CD14-positive monocyte (primary cell): ENCODE results near the gene ERCC2. TPM values are rescaled to one million over a fixed set of nuclear protein-coding genes. Genes with fewer than 3 reads are reported as not detected.

Experiments
- DNase-seq, 3 donors: peaks; one replicate each; pipeline ENCODE4 v3.0.0-alpha.2; 2011 to 2022
- H2AFZ ChIP-seq: 2 replicates; pipeline ENCODE4 v1.6.0; 2012; ENCODE audit warnings: mild to moderate bottlenecking, low read depth, low read length, inconsistent platforms; ENCODE audit not compliant: insufficient read depth, poor library complexity, severe bottlenecking
- H3K27ac ChIP-seq, 2 donors: 1 replicate in 1 of 2; 2 replicates in 1 of 2; pipeline ENCODE4 v1.5.1; 2012 to 2013; ENCODE audit warnings: low read length in 2 of 2, control low read depth in 1 of 2, inconsistent platforms in 1 of 2, low read depth in 1 of 2, mild to moderate bottlenecking in 1 of 2
- H3K27me3 ChIP-seq, 2 donors: one replicate each; pipeline versions ENCODE4 v1.6.0 to v1.6.1; 2011 to 2013; ENCODE audit warnings: low read length in 2 of 2; ENCODE audit not compliant: control insufficient read depth in 2 of 2, insufficient read depth in 2 of 2
- H3K36me3 ChIP-seq, 2 donors: replicated peaks in 1 of 2; 1 replicate in 1 of 2; 2 replicates in 1 of 2; pipeline versions ENCODE4 v1.5.1 to v1.6.1; 2012 to 2013; ENCODE audit warnings: low read length in 2 of 2, control low read depth in 1 of 2, inconsistent platforms in 1 of 2, mild to moderate bottlenecking in 1 of 2; ENCODE audit not compliant: insufficient read depth in 2 of 2, control insufficient read depth in 1 of 2
- H3K4me1 ChIP-seq, 2 donors: 1 replicate in 1 of 2; 2 replicates in 1 of 2; pipeline versions ENCODE4 v1.5.1 to v1.6.1; 2012 to 2013; ENCODE audit warnings: low read length in 2 of 2, control low read depth in 1 of 2, inconsistent platforms in 1 of 2, mild to moderate bottlenecking in 1 of 2, moderate library complexity in 1 of 2; ENCODE audit not compliant: insufficient read depth in 2 of 2, control insufficient read depth in 1 of 2
- H3K4me2 ChIP-seq: replicated peaks from 2 replicates; pipeline ENCODE3; 2012; ENCODE audit warnings: low read length, moderate library complexity, mild to moderate bottlenecking; ENCODE audit not compliant: poor library complexity, severe bottlenecking; ENCODE audit errors: extremely low read depth
- H3K4me3 ChIP-seq, 3 experiments: fragments of 200-600 bp in 1 of 3; sonication (generic) in 1 of 3; replicated peaks in 1 of 3; 1 replicate in 2 of 3; 2 replicates in 1 of 3; pipeline ENCODE4 v1.5.1; 2011 to 2013; ENCODE audit warnings: low read length in 3 of 3, mild to moderate bottlenecking in 3 of 3, control low read depth in 2 of 3, low read depth in 2 of 3, inconsistent platforms in 1 of 3, moderate library complexity in 1 of 3
- H3K79me2 ChIP-seq: 2 replicates; pipeline ENCODE4 v1.6.0; 2012; ENCODE audit warnings: mild to moderate bottlenecking, control low read depth, inconsistent platforms, low read length, moderate library complexity; ENCODE audit not compliant: insufficient read depth
- H3K9ac ChIP-seq: 2 replicates; pipeline ENCODE4 v1.6.0; 2017; ENCODE audit warnings: low read length, mild to moderate bottlenecking; ENCODE audit not compliant: insufficient read depth, poor library complexity, severe bottlenecking
- H3K9me3 ChIP-seq, 2 donors: replicated peaks in 1 of 2; 1 replicate in 1 of 2; 2 replicates in 1 of 2; pipeline versions ENCODE4 v1.5.1 to v1.6.1; 2012 to 2013; ENCODE audit warnings: low read length in 2 of 2, control low read depth in 1 of 2; ENCODE audit not compliant: control insufficient read depth in 1 of 2, insufficient read depth in 1 of 2
- H4K20me1 ChIP-seq: 2 replicates; pipeline ENCODE4 v1.6.0; 2012; ENCODE audit warnings: mild to moderate bottlenecking, low read length, control low read depth, moderate library complexity; ENCODE audit not compliant: insufficient read depth
- H3K27ac Mint-ChIP-seq, 7 donors: one replicate each; pipeline ENCODE4 v1.8.0; 2020; ENCODE audit warnings: mild to moderate bottlenecking in 7 of 7, mixed read lengths in 7 of 7, moderate library complexity in 6 of 7, inconsistent platforms in 2 of 7
- H3K27me3 Mint-ChIP-seq, 3 donors: one replicate each; pipeline ENCODE4 v1.8.0; 2021 to 2022; ENCODE audit warnings: low read depth in 3 of 3, mild to moderate bottlenecking in 3 of 3, mixed read lengths in 3 of 3, moderate library complexity in 3 of 3, inconsistent platforms in 1 of 3
- H3K36me3 Mint-ChIP-seq, 2 donors: one replicate each; pipeline ENCODE4 v1.8.0; 2020; ENCODE audit warnings: mixed read lengths in 2 of 2, inconsistent platforms in 1 of 2, mild to moderate bottlenecking in 1 of 2
- H3K4me1 Mint-ChIP-seq: one replicate; pipeline ENCODE4 v1.8.0; 2020; ENCODE audit warnings: mild to moderate bottlenecking, mixed read lengths
- H3K4me3 Mint-ChIP-seq, 2 donors: one replicate each; pipeline ENCODE4 v1.8.0; 2020; ENCODE audit warnings: mild to moderate bottlenecking in 2 of 2, mixed read lengths in 2 of 2, moderate library complexity in 1 of 2
- H3K9me3 Mint-ChIP-seq, 7 donors: one replicate each; pipeline ENCODE4 v1.8.0; 2020 to 2022; ENCODE audit warnings: mixed read lengths in 7 of 7, mild to moderate bottlenecking in 6 of 7, moderate library complexity in 6 of 7, inconsistent platforms in 2 of 7
- CTCF ChIP-seq: fragments of 200-600 bp; IDR thresholded peaks from one replicate; pipeline ENCODE4 v1.8.0; 2022; ENCODE audit warnings: antibody characterized with exemption, mild to moderate bottlenecking
- WGBS: methylation state at CpG from one replicate; pipeline ENCODE4 v1.1.5; 2013; ENCODE audit warnings: missing lambda C conversion rate; ENCODE audit not compliant: insufficient coverage; 5-methylcytosine and 5-hydroxymethylcytosine counted together
- intact Hi-C, 2 donors: fragments of 100-400 bp; cut with micrococcal nuclease; formaldehyde crosslinking; loops; one replicate each; pipeline versions ENCODE4 v1.15.0 to v1.15.1; 2023
- polyA plus RNA-seq, 3 donors: library from polyadenylated mRNA; depleted of rRNA in 1 of 3; unstranded in 2 of 3; stranded (reverse) in 1 of 3; fragments of 300-500 nt in 2 of 3; fragments of >200 nt in 1 of 3; fragmentation: Illumina TruSeq in 2 of 3; gene quantifications; 1 replicate in 2 of 3; 2 replicates in 1 of 3; pipeline ENCODE4 v1.2.3, GENCODE V29; 2012 to 2021

ERCC2 gene
- polyA plus RNA-seq, 3 donors = 4.0 to 20.0 (median 4.4) TPM

DNA sequence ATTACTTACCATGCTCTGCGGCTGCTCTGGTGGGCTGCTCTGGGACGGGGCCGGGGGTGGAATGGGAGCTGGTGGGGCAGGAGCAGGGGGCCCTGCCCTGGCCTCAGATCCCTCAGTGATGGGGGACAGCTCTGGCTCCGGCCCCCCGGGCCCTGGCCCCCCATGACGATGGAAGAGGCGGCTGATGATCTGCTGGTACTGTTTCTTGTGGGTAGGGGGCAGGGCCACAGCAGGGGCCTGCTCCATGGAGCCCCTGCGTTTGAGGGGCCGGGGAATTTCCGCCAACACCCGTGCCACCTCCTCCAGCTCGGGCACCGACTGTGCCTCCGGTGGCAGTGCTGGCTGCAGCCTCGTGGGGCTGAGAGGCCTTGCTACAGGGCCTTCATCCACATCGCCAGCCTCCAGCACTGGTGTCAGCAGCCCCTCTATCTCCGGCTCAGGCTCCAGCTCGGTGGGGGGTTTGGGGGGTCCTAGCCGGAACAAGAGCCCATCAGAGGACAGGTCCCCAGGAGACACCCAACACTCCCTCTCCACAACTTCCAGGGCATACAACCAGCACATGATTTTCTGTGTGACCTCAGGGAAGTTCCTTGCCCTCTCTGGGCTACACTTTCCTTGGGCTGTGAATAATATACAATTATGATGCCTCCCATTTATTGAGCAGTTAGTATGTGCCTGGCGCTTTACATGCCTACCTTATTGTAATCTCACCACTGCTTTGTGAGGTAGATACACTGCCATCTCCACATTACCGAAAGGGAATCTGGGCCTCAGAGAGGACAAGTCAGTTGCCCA lies 21.7 kb upstream of the ERCC2 start:
- Histone ChIP-seq H3K4me1 (peaks cover 5% of the 10 kb centered on the region in 2 donors), H2AFZ (no peak overlapping the region), H3K36me3 (no peaks in the 10 kb centered on the region), H3K79me2 (no peaks in the 10 kb centered on the region), H4K20me1 (no peaks in the 10 kb centered on the region), H3K27ac (no peak overlapping the region), H3K9me3 (no peaks in the 10 kb centered on the region), H3K9ac (no peak overlapping the region), H3K27me3 (peaks cover 18 to 28% of the 10 kb centered on the region in 2 donors), H3K4me2 (no peak overlapping the region), H3K4me3 (no peak overlapping the region)
- peaks cover 0 to 4% (median 0%) of the 10 kb centered on the region in 7 donors for H3K9me3 Mint-ChIP-seq
- intact Hi-C loops = no loop called here
- peak overlapping the region in 1 of 7 donors; percentile 25 for H3K27ac Mint-ChIP-seq
- no peaks in the 10 kb centered on the region for H3K36me3 Mint-ChIP-seq
- WGBS = 96% methylated on average over 14 of the region's 21 CpGs
- no peak for DNase-seq
- H3K4me1 Mint-ChIP-seq = peaks cover 10% of the 10 kb centered on the region
- H3K27me3 Mint-ChIP-seq = peaks cover 39 to 46% (median 43%) of the 10 kb centered on the region in 3 donors
- H3K4me3 Mint-ChIP-seq = no peak overlapping the region
- TF ChIP-seq CTCF = no peak

DNA sequence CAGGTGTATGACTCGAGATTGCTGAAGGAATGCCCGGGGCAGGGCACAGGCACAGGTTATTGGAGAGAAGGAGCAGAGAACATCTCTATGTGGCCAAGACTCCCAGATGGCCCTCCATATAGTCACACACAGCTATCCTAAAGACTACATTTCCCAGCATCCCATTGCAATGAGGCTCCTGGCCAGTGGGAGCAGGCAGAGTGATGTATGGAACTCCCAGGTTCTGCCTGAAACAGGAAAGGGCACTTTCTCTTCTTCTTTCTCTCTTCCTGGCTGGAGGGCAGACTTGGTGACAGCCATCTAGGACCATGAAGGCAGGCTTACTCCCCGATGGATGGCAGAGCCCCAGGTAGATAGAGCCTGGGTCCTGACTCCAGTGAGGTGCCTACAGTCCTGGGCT lies 21.0 kb upstream of the ERCC2 start:
- H3K4me1 Mint-ChIP-seq = peaks cover 10% of the 10 kb centered on the region
- Histone ChIP-seq H3K9ac (no peak overlapping the region), H2AFZ (peak overlapping the region; percentile 47), H3K36me3 (no peaks in the 10 kb centered on the region), H3K27me3 (peaks cover 18 to 30% of the 10 kb centered on the region in 2 donors), H3K4me2 (no peak overlapping the region), H3K4me3 (no peak overlapping the region), H3K9me3 (no peaks in the 10 kb centered on the region), H4K20me1 (no peaks in the 10 kb centered on the region), H3K4me1 (peaks cover 5% of the 10 kb centered on the region in 2 donors), H3K27ac (no peak overlapping the region), H3K79me2 (no peaks in the 10 kb centered on the region)
- WGBS = 83% methylated on average over 3 of the region's 3 CpGs
- no peak for TF ChIP-seq CTCF
- no peak for DNase-seq
- no peaks in the 10 kb centered on the region for H3K36me3 Mint-ChIP-seq
- peaks cover 42 to 47% (median 43%) of the 10 kb centered on the region in 3 donors for H3K27me3 Mint-ChIP-seq
- H3K9me3 Mint-ChIP-seq = peaks cover 0 to 3% (median 1%) of the 10 kb centered on the region in 7 donors
- intact Hi-C loops = no loop called here
- peak overlapping the region in 1 of 2 donors; percentile 76 for H3K4me3 Mint-ChIP-seq
- peak overlapping the region in 1 of 7 donors; percentile 25 for H3K27ac Mint-ChIP-seq
